HUES6 (cell line): ENCODE data around the gene B9D1.

Experiments
- H3K27ac ChIP-seq: 2 replicates; pipeline ENCODE4 v1.7.0; 2013; ENCODE audit warnings: low read depth, mild to moderate bottlenecking, low read length, inconsistent platforms
- H3K27me3 ChIP-seq: 2 replicates; pipeline ENCODE4 v1.6.1; 2013; ENCODE audit warnings: low read length; ENCODE audit not compliant: control insufficient read depth, insufficient read depth
- H3K36me3 ChIP-seq: 2 replicates; pipeline ENCODE4 v1.6.1; 2013; ENCODE audit warnings: low read length; ENCODE audit not compliant: control insufficient read depth, insufficient read depth
- H3K4me1 ChIP-seq: 2 replicates; pipeline ENCODE4 v1.6.1; 2013; ENCODE audit warnings: low read length; ENCODE audit not compliant: control insufficient read depth, insufficient read depth
- H3K4me3 ChIP-seq: 2 replicates; pipeline ENCODE4 v1.5.1; 2013; ENCODE audit warnings: low read depth, low read length
- H3K9ac ChIP-seq: one replicate; pipeline ENCODE4 v1.6.1; 2013; ENCODE audit warnings: mild to moderate bottlenecking, low read length
- H3K9me3 ChIP-seq: 2 replicates; pipeline ENCODE4 v1.6.1; 2013; ENCODE audit warnings: low read depth, low read length; ENCODE audit not compliant: control insufficient read depth, insufficient read depth

Gene B9D1

GRCh38 chr17:19303367-19303776, 59.2 kb downstream of the B9D1 start:
- Histone ChIP-seq H3K36me3 (peaks cover 16% of the 10 kb centered on the region), H3K27ac (no peak overlapping the region), H3K4me1 (no peaks in the 10 kb centered on the region), H3K27me3 (no peaks in the 10 kb centered on the region), H3K4me3 (no peak overlapping the region), H3K9ac (no peak overlapping the region), H3K9me3 (no peaks in the 10 kb centered on the region)

GRCh38 chr17:19302791-19303331, 59.7 kb downstream of the B9D1 start:
- no peak overlapping the region for H3K27ac ChIP-seq
- H3K4me3 ChIP-seq = no peak overlapping the region
- peaks cover 16% of the 10 kb centered on the region for H3K36me3 ChIP-seq
- H3K27me3 ChIP-seq = no peaks in the 10 kb centered on the region
- no peaks in the 10 kb centered on the region for H3K9me3 ChIP-seq
- H3K9ac ChIP-seq = no peak overlapping the region
- no peaks in the 10 kb centered on the region for H3K4me1 ChIP-seq

- H3K27ac ChIP-seq = no peak overlapping the region
- H3K36me3 ChIP-seq = peaks cover 16% of the 10 kb centered on the region
- H3K4me1 ChIP-seq = no peaks in the 10 kb centered on the region
- no peaks in the 10 kb centered on the region for H3K9me3 ChIP-seq
- H3K4me3 ChIP-seq = no peak overlapping the region
- H3K9ac ChIP-seq = no peak overlapping the region
- no peaks in the 10 kb centered on the region for H3K27me3 ChIP-seq
Measured at GRCh38 chr17:19301973-19302372, 60.5 kb downstream of the B9D1 start.

GRCh38 chr17:19301274-19301951, 61.1 kb downstream of the B9D1 start:
- Histone ChIP-seq H3K4me1 (no peaks in the 10 kb centered on the region), H3K9ac (no peak overlapping the region)

GRCh38 chr17:19299866-19300265, 62.7 kb downstream of the B9D1 start:
- Histone ChIP-seq H3K27me3 (no peaks in the 10 kb centered on the region), H3K27ac (no peak overlapping the region), H3K36me3 (peaks cover 8% of the 10 kb centered on the region), H3K4me3 (no peak overlapping the region), H3K4me1 (no peaks in the 10 kb centered on the region), H3K9me3 (no peaks in the 10 kb centered on the region), H3K9ac (no peak overlapping the region)

More at GRCh38 chr17:19301274-19301951, 61.1 kb downstream of the B9D1 start:
- H3K9me3 ChIP-seq = no peaks in the 10 kb centered on the region
- H3K27ac ChIP-seq = no peak overlapping the region
- H3K27me3 ChIP-seq = no peaks in the 10 kb centered on the region
- H3K36me3 ChIP-seq = peaks cover 15% of the 10 kb centered on the region
- no peak overlapping the region for H3K4me3 ChIP-seq

DNA sequence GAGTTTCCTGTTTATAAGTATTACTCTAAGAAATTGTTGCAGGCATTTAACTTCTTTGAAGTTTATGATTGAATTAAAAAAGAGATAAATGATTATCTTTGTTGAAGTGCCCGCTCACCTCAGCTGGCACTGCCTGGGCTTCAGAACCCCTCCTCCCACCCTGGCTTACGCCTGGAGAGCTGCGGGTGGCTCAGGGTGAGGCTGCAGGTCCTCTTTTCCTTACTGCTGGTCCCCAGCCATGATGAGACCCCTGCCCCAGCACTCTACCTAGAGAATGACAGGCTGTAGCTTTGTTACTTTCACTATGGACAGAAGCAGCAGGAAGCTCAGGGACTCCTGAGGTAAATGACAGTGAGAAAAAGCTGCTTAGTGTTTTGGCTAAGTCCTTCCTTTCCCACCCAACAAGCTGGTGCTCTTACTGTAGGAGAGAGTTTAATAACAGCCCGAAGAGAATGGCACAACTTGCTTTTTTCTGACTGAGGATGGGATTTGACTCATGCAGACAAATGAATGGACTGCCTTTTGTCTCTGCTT, 63.2 kb downstream of the B9D1 start:
- Histone ChIP-seq H3K27me3 (no peaks in the 10 kb centered on the region), H3K9ac (no peak overlapping the region), H3K4me3 (no peak overlapping the region), H3K4me1 (no peaks in the 10 kb centered on the region), H3K36me3 (peaks cover 3% of the 10 kb centered on the region; the same call in 1 of the 2 replicates), H3K9me3 (no peaks in the 10 kb centered on the region), H3K27ac (no peak overlapping the region)

- no peak overlapping the region for H3K9ac ChIP-seq
- H3K27ac ChIP-seq = no peak overlapping the region
- no peaks in the 10 kb centered on the region for H3K4me1 ChIP-seq
- no peaks in the 10 kb centered on the region for H3K27me3 ChIP-seq
- H3K36me3 ChIP-seq = no peaks in the 10 kb centered on the region
- H3K9me3 ChIP-seq = no peaks in the 10 kb centered on the region
- no peak overlapping the region for H3K4me3 ChIP-seq
Measured at GRCh38 chr17:19298569-19299213, 63.8 kb downstream of the B9D1 start.

GRCh38 chr17:19296786-19297778, 65.4 kb downstream of the B9D1 start:
- Histone ChIP-seq H3K27ac (no peak overlapping the region), H3K27me3 (no peaks in the 10 kb centered on the region), H3K9me3 (no peaks in the 10 kb centered on the region), H3K4me1 (no peaks in the 10 kb centered on the region), H3K36me3 (no peaks in the 10 kb centered on the region), H3K9ac (no peak overlapping the region), H3K4me3 (no peak overlapping the region)

- H3K4me1 ChIP-seq = no peaks in the 10 kb centered on the region; the same call in 1 of the 2 replicates
Measured at GRCh38 chr17:19295473-19296135, 66.9 kb downstream of the B9D1 start.

DNA sequence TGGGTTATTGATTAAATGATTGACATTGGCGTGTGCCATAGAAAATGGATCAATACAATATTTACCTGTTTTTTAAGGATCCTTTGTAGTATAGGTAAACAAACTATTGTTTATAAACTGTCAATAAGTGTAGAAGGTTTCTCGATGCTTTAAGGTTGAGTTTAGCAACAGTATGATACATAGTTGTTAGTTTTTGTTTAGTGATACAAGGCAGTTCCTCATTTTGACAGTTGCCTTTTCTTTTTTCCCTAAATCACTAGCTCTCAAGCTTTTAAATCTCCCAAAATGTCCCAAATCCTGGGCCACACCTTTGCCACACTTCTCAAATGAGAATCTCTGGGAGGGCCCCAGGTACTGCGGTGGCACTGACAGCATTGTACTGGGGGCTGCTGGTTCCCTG, 68.1 kb downstream of the B9D1 start:
- H3K4me1 ChIP-seq = peaks cover 7% of the 10 kb centered on the region; the same call in 1 of the 2 replicates
- no peak overlapping the region for H3K27ac ChIP-seq
- no peak overlapping the region for H3K4me3 ChIP-seq
- no peaks in the 10 kb centered on the region for H3K27me3 ChIP-seq
- no peak overlapping the region for H3K9ac ChIP-seq
- no peaks in the 10 kb centered on the region for H3K9me3 ChIP-seq
- no peaks in the 10 kb centered on the region for H3K36me3 ChIP-seq

More at GRCh38 chr17:19295473-19296135, 66.9 kb downstream of the B9D1 start:
- H3K27me3 ChIP-seq = no peaks in the 10 kb centered on the region
- no peak overlapping the region for H3K9ac ChIP-seq
- H3K4me3 ChIP-seq = no peak overlapping the region
- H3K27ac ChIP-seq = no peak overlapping the region
- no peaks in the 10 kb centered on the region for H3K9me3 ChIP-seq
- no peaks in the 10 kb centered on the region for H3K36me3 ChIP-seq
